COLO668 (cell line): ENCODE results near the gene ATP10A.
"Not testable (repeated sequence)": the region's sequence is repeated elsewhere in the genome, so short reads cannot be mapped to it uniquely, and the experiment has no call there.

Experiments used
- DNase-seq: peaks from one replicate; lab custom pipeline; 2025; ENCODE audit not compliant: unreplicated experiment; lab: John Stamatoyannopoulos, UW

Gene ATP10A

GRCh38 chr15:25667829-25668228, 195.3 kb downstream of the ATP10A start:
- no peak for DNase-seq

GRCh38 chr15:25665913-25666312, 197.2 kb downstream of the ATP10A start:
- DNase-seq, result no peak

GRCh38 chr15:25664761-25665160, 198.4 kb downstream of the ATP10A start:
- DNase-seq, result no peak

- DNase-seq, result no peak
Observed at GRCh38 chr15:25663515-25663914, 199.6 kb downstream of the ATP10A start.

GRCh38 chr15:25661898-25662297, 201.2 kb downstream of the ATP10A start:
- no peak for DNase-seq

GRCh38 chr15:25659251-25659650, 203.9 kb downstream of the ATP10A start:
- DNase-seq, result no peak

- DNase-seq, result no peak
Observed at GRCh38 chr15:25658560-25658959, 204.6 kb downstream of the ATP10A start.

GRCh38 chr15:25655207-25655948, 207.7 kb downstream of the ATP10A start:
- DNase-seq, result no peak

GRCh38 chr15:25653371-25653770, 209.8 kb downstream of the ATP10A start:
- no peak for DNase-seq

- no peak for DNase-seq
Observed at GRCh38 chr15:25652704-25653103, 210.4 kb downstream of the ATP10A start.

- DNase-seq, result no peak
Observed at GRCh38 chr15:25649390-25649789, 213.7 kb downstream of the ATP10A start.

- no peak for DNase-seq
Observed at GRCh38 chr15:25643120-25643519, 220.0 kb downstream of the ATP10A start.

- no peak for DNase-seq
Observed at GRCh38 chr15:25641762-25642161, 221.4 kb downstream of the ATP10A start.

GRCh38 chr15:25641361-25641760, 221.8 kb downstream of the ATP10A start:
- no peak for DNase-seq

GRCh38 chr15:25640959-25641358, 222.2 kb downstream of the ATP10A start:
- DNase-seq, result not testable (repeated sequence)

GRCh38 chr15:25640381-25640780, 222.7 kb downstream of the ATP10A start:
- no peak for DNase-seq

GRCh38 chr15:25636486-25636885, 226.6 kb downstream of the ATP10A start:
- not testable (repeated sequence) for DNase-seq

- DNase-seq, result no peak
Observed at GRCh38 chr15:25635191-25635590, 227.9 kb downstream of the ATP10A start.

GRCh38 chr15:25633862-25634261, 229.3 kb downstream of the ATP10A start:
- no peak for DNase-seq

GRCh38 chr15:25631971-25632370, 231.2 kb downstream of the ATP10A start:
- no peak for DNase-seq
